Measurements from ENCODE around the gene COL4A1.
"Not testable (repeated sequence)": the region's sequence is repeated elsewhere in the genome, so short reads cannot be mapped to it uniquely, and the experiment has no call there.

COL4A1 gene

GRCh38 chr13:110323172-110323891 is 16.4 kb upstream of the COL4A1 start:
- no peak for DNase-seq

- DNase-seq: no peak
These were observed 15.8 kb upstream of the COL4A1 start for GRCh38 chr13:110322828-110323171.

- DNase-seq: no peak
These were observed 15.3 kb upstream of the COL4A1 start for GRCh38 chr13:110322126-110322827.

- DNase-seq: not testable (repeated sequence)
These were observed 14.6 kb upstream of the COL4A1 start for GRCh38 chr13:110321573-110321972.

- DNase-seq: no peak
These were observed 13.7 kb upstream of the COL4A1 start for GRCh38 chr13:110320645-110321044.

- no peak for DNase-seq
These were observed 13.0 kb upstream of the COL4A1 start for GRCh38 chr13:110319774-110320509.

GRCh38 chr13:110319397-110319773 is 12.4 kb upstream of the COL4A1 start:
- DNase-seq: no peak

- DNase-seq: no peak
These were observed 12.0 kb upstream of the COL4A1 start for GRCh38 chr13:110318920-110319319.

GRCh38 chr13:110317496-110318195 is 10.7 kb upstream of the COL4A1 start:
- no peak for DNase-seq

GRCh38 chr13:110317093-110317492 is 10.1 kb upstream of the COL4A1 start:
- DNase-seq: no peak

- no peak for DNase-seq
These were observed 9.2 kb upstream of the COL4A1 start for GRCh38 chr13:110316196-110316595.

- DNase-seq: no peak
These were observed 7.7 kb upstream of the COL4A1 start for GRCh38 chr13:110314516-110315245.

- not testable (repeated sequence) for DNase-seq
These were observed 6.8 kb upstream of the COL4A1 start for GRCh38 chr13:110313733-110314132.

GRCh38 chr13:110313261-110313660 is 6.3 kb upstream of the COL4A1 start:
- not testable (repeated sequence) for DNase-seq

- no peak for DNase-seq
These were observed 5.5 kb upstream of the COL4A1 start for GRCh38 chr13:110312339-110313031.

GRCh38 chr13:110311443-110312338 is 4.7 kb upstream of the COL4A1 start:
- no peak for DNase-seq

- DNase-seq: no peak
These were observed 3.8 kb upstream of the COL4A1 start for GRCh38 chr13:110310541-110311442.

- no peak for DNase-seq
These were observed 2.9 kb upstream of the COL4A1 start for GRCh38 chr13:110309661-110310524.

Data from KG1 (cell line).